GM12878 (cell line): ENCODE measurements around the gene GBA2.

ENCODE experiments used
- BACH1 ChIP-seq: fragments of 450-650 bp; IDR thresholded peaks from 2 replicates; pipeline ENCODE4 v1.6.1; 2017; ENCODE audit warnings: mild to moderate bottlenecking, borderline replicate concordance
- CREB1 ChIP-seq: IDR thresholded peaks from 2 replicates; pipeline ENCODE4 v1.6.1; 2012; ENCODE audit warnings: low read depth, mild to moderate bottlenecking, inconsistent platforms
- CTCF ChIP-seq, 3 experiments: IDR thresholded peaks in 2 of 3; conservative IDR thresholded peaks in 1 of 3; 2 replicates each; pipeline ENCODE4 v1.5.1; 2011; ENCODE audit warnings: low read depth in 3 of 3, low read length in 3 of 3, mild to moderate bottlenecking in 3 of 3, control low read depth in 2 of 3, moderate library complexity in 2 of 3, inconsistent platforms in 1 of 3, mixed read lengths in 1 of 3; ENCODE audit not compliant: control insufficient read depth in 2 of 3, insufficient read depth in 1 of 3; ENCODE audit errors: extremely low read depth in 1 of 3
- E2F4 ChIP-seq: IDR thresholded peaks from 2 replicates; pipeline ENCODE4 v1.6.1; 2012; ENCODE audit warnings: low read depth, low read length, improper control_type of control experiment
- EP300 ChIP-seq, 2 experiments: fragments of 150-350 bp in 1 of 2; IDR thresholded peaks; 2 replicates each; pipeline ENCODE4 v1.6.1; 2011 to 2012; ENCODE audit warnings: low read depth in 2 of 2, low read length in 2 of 2, borderline replicate concordance in 1 of 2, improper control_type of control experiment in 1 of 2, inconsistent platforms in 1 of 2; ENCODE audit not compliant: control insufficient read depth in 1 of 2
- POLR2A ChIP-seq: IDR thresholded peaks from 2 replicates; pipeline ENCODE4 v1.6.1; 2011; ENCODE audit warnings: low read depth, mild to moderate bottlenecking, low read length
- RAD51 ChIP-seq: fragments of 450-650 bp; IDR thresholded peaks from 2 replicates; pipeline ENCODE4 v1.6.1; 2016; ENCODE audit warnings: moderate library complexity, mild to moderate bottlenecking, inconsistent platforms
- RCOR1 ChIP-seq: conservative IDR thresholded peaks from 2 replicates; pipeline ENCODE4 v1.6.1; 2012; ENCODE audit warnings: low read depth, low read length, improper control_type of control experiment
- ZZZ3 ChIP-seq: IDR thresholded peaks from 2 replicates; pipeline ENCODE4 v1.6.1; 2011; ENCODE audit warnings: low read depth; ENCODE audit not compliant: control insufficient read depth, insufficient read length

- TF ChIP-seq CTCF (IDR thresholded peaks at IDR 0.05 in 2 of 3, conservative IDR thresholded peaks at IDR 0.05 in 1 of 3; ENCODE audit: control insufficient read depth in 2 of 3, extremely low read depth in 1 of 3, insufficient read depth in 1 of 3, low read depth in 3 of 3, low read length in 3 of 3): no peak
- no peak for TF ChIP-seq POLR2A
- TF ChIP-seq CREB1: no peak
- TF ChIP-seq ZZZ3: no peak
- TF ChIP-seq BACH1: no peak
- TF ChIP-seq E2F4: no peak
- TF ChIP-seq RCOR1: no peak
- TF ChIP-seq RAD51: no peak
- TF ChIP-seq EP300 (IDR thresholded peaks at IDR 0.05; ENCODE audit: borderline replicate concordance in 1 of 2, control insufficient read depth in 1 of 2, low read depth in 2 of 2, low read length in 2 of 2): no peak
Measured at GRCh38 chr9:35730486-35730854, 18.6 kb downstream of the GBA2 start.
